HepG2 (cell line): Measurements from ENCODE around the gene SCYGR4. TPM values are rescaled to one million over a fixed set of nuclear protein-coding genes. Genes with fewer than 3 reads are reported as not detected.

ENCODE experiments used
- ATAC-seq: fragments of 200-7000 bp; cut with Tn5 transposase; 3 replicates; pipeline ENCODE4 v1.9.1; 2020; ENCODE audit warnings: mild to moderate bottlenecking, moderate library complexity
- BruUV-seq: library from RNA; stranded (reverse); fragments of 400-500 nt; replicated peaks from 2 replicates; lab custom pipeline; 2021; lab: Mats Ljungman, UMichigan
- CTCF ChIA-PET: fragments of 300-600 bp; formaldehyde crosslinking; extraction: SDS; loops from one replicate; lab custom pipeline; 2021; ENCODE audit warnings: low total read pairs, inconsistent platforms, low intra/inter-chr PET ratio; lab: Yijun Ruan, JAX
- POLR2A ChIA-PET: fragments of 350-600 bp; sonication (Branson Sonifier 250); formaldehyde crosslinking; loops from one replicate; lab custom pipeline; 2020; ENCODE audit warnings: antibody characterized with exemption, inconsistent platforms; lab: Yijun Ruan, JAX
- DNase-seq: peaks from one replicate; pipeline ENCODE4 v3.0.0-alpha.2; 2015; ENCODE audit warnings: low spot score
- FAIRE-seq: peaks from 3 replicates; lab custom pipeline; 2011; peaks lifted over from hg19 to GRCh38; lab: Jason Lieb, UNC
- H2AFZ ChIP-seq: one replicate; pipeline ENCODE4 v1.6.1; 2011; ENCODE audit warnings: low read length, inconsistent platforms
- H3K27ac ChIP-seq: fragments of 300-600 bp; 3 replicates; pipeline ENCODE4 v1.8.0; 2011; ENCODE audit warnings: mixed run types, mild to moderate bottlenecking, mixed read lengths, low read length, inconsistent platforms; ENCODE audit not compliant: insufficient read depth; ENCODE audit errors: extremely low read length
- H3K27me3 ChIP-seq, 2 experiments: fragments of 200-600 bp in 1 of 2; 2 replicates in 1 of 2; 3 replicates in 1 of 2; pipeline versions ENCODE4 v1.6.0 to v1.8.0; 2011; ENCODE audit warnings: low read length in 2 of 2, mild to moderate bottlenecking in 2 of 2, moderate library complexity in 2 of 2, inconsistent platforms in 1 of 2; ENCODE audit not compliant: insufficient read depth in 2 of 2, control insufficient read depth in 1 of 2
- H3K36me3 ChIP-seq, 2 experiments: fragments of 200-600 bp in 1 of 2; replicated peaks in 1 of 2; 2 replicates in 1 of 2; 3 replicates in 1 of 2; pipeline versions ENCODE4 v1.5.1 to v1.8.0; 2011; ENCODE audit warnings: low read length in 2 of 2, inconsistent platforms in 1 of 2; ENCODE audit not compliant: insufficient read depth in 2 of 2, control insufficient read depth in 1 of 2
- H3K4me1 ChIP-seq: 2 replicates; pipeline ENCODE4 v1.5.1; 2012; ENCODE audit warnings: low read length, inconsistent platforms; ENCODE audit not compliant: insufficient read depth
- H3K4me2 ChIP-seq: 2 replicates; pipeline ENCODE4 v1.6.0; 2011; ENCODE audit warnings: low read depth, low read length, inconsistent platforms
- H3K4me3 ChIP-seq, 3 experiments: fragments of 200-600 bp in 1 of 3; sonication (generic), shearing (Covaris generic) in 1 of 3; replicated peaks in 1 of 3; 2 replicates each; pipeline ENCODE4 v1.5.1; 2011 to 2016; ENCODE audit warnings: low read length in 3 of 3, inconsistent platforms in 2 of 3, low read depth in 2 of 3, mild to moderate bottlenecking in 2 of 3, control low read depth in 1 of 3, mixed read lengths in 1 of 3; ENCODE audit not compliant: insufficient read depth in 1 of 3
- H3K79me2 ChIP-seq: one replicate; pipeline ENCODE4 v1.6.1; 2011; ENCODE audit warnings: low read length, inconsistent platforms; ENCODE audit not compliant: insufficient read depth
- H3K9ac ChIP-seq: 2 replicates; pipeline ENCODE4 v1.6.0; 2011; ENCODE audit warnings: mild to moderate bottlenecking, low read depth, low read length, inconsistent platforms; ENCODE audit not compliant: insufficient read depth
- H3K9me3 ChIP-seq: 2 replicates; pipeline ENCODE4 v1.5.1; 2012; ENCODE audit warnings: mild to moderate bottlenecking, low read length
- H4K20me1 ChIP-seq: 2 replicates; pipeline ENCODE4 v1.6.0; 2011; ENCODE audit warnings: inconsistent platforms, mild to moderate bottlenecking, low read length, moderate library complexity; ENCODE audit not compliant: insufficient read depth
- KLF6 ChIP-seq: IDR thresholded peaks from 2 replicates; pipeline ENCODE4 v1.8.0; 2016; ENCODE audit warnings: missing biosample characterization, missing genetic modification reagents
- MIXL1 ChIP-seq: IDR thresholded peaks from 2 replicates; pipeline ENCODE4 v1.6.1; 2016
- NCOA2 ChIP-seq: sonication (generic); formaldehyde crosslinking; IDR thresholded peaks from 2 replicates; pipeline ENCODE4 v1.8.0; 2022; ENCODE audit warnings: inconsistent platforms
- NFRKB ChIP-seq: fragments of 450-650 bp; IDR thresholded peaks from 2 replicates; pipeline ENCODE4 v1.6.1; 2017
- PAF1 ChIP-seq: IDR thresholded peaks from 2 replicates; pipeline ENCODE4 v1.6.1; 2016; ENCODE audit warnings: missing genetic modification reagents, missing compliant biosample characterization
- SNRNP70 ChIP-seq: fragments of 200-400 bp; formaldehyde crosslinking; IDR thresholded peaks from 2 replicates; pipeline ENCODE4 v1.6.1; 2017; ENCODE audit warnings: mild to moderate bottlenecking, low read depth, low read length, moderate library complexity
- ZBTB38 ChIP-seq: sonication (generic); formaldehyde crosslinking; IDR thresholded peaks from 2 replicates; pipeline ENCODE4 v1.5.1; 2020; ENCODE audit warnings: mild to moderate bottlenecking, missing genetic modification reagents
- ZMYM2 ChIP-seq: sonication (generic); formaldehyde crosslinking; IDR thresholded peaks from 2 replicates; pipeline ENCODE4 v1.8.0; 2022; ENCODE audit warnings: mild to moderate bottlenecking, missing genetic modification reagents
- ZNF205 ChIP-seq: IDR thresholded peaks from 2 replicates; pipeline ENCODE4 v1.6.1; 2018; ENCODE audit warnings: missing biosample characterization, missing genetic modification reagents
- ZNF280B ChIP-seq: sonication (generic); formaldehyde crosslinking; IDR thresholded peaks from 2 replicates; pipeline ENCODE4 v1.5.0; 2020; ENCODE audit warnings: missing genetic modification reagents, mild to moderate bottlenecking, borderline replicate concordance
- WGBS: methylation state at CpG from one replicate; pipeline ENCODE4 v1.1.6; 2017; ENCODE audit warnings: low lambda C conversion rate; 5-methylcytosine and 5-hydroxymethylcytosine counted together
- in situ Hi-C: cut with HindIII; loops from 2 replicates; pipeline ENCODE4 v1.10.0; 2017; ENCODE audit warnings: low pct_unique_long_range_greater_than_20kb; ENCODE audit not compliant: extremely low pct_ligation_motif_present
- intact Hi-C: fragments of 100-400 bp; cut with micrococcal nuclease; formaldehyde crosslinking; loops from one replicate; pipeline ENCODE4 v1.10.0; 2022; ENCODE audit not compliant: unreplicated experiment
- polyA plus RNA-seq, 8 experiments: library from polyadenylated mRNA; depleted of rRNA in 3 of 8; stranded (reverse) in 7 of 8; unstranded in 1 of 8; fragments of >200 nt; fragmentation: Illumina TruSeq in 4 of 8; extraction: Trizol in 4 of 8; gene quantifications; 2 replicates each; pipeline versions ENCODE4 v1.2.1 to v1.2.3, GENCODE V29; 2011 to 2016; ENCODE audit warnings: low read depth in 4 of 8, missing spikeins in 1 of 8, mixed read lengths in 1 of 8; ENCODE audit not compliant: insufficient read depth in 1 of 8
- total RNA-seq, 5 experiments: library from RNA; depleted of rRNA; stranded (reverse); fragments of >200 nt; fragmentation: Illumina TruSeq; extraction: Trizol; gene quantifications; 2 replicates each; pipeline ENCODE4 v1.2.3, GENCODE V29; 2016; ENCODE audit warnings: low read depth in 1 of 5
- TF ChIP-seq, protein P1 (sequence below): IDR thresholded peaks from 2 replicates; pipeline ENCODE4 v1.6.1; 2012; ENCODE audit warnings: low read depth, low read length, improper control_type of control experiment

Gene SCYGR4
- total and polyA plus RNA-seq, 2 of the 13 experiments (the other 11 are each of a cell fraction or from before 2014, with no cell fraction given): not detected

DNA sequence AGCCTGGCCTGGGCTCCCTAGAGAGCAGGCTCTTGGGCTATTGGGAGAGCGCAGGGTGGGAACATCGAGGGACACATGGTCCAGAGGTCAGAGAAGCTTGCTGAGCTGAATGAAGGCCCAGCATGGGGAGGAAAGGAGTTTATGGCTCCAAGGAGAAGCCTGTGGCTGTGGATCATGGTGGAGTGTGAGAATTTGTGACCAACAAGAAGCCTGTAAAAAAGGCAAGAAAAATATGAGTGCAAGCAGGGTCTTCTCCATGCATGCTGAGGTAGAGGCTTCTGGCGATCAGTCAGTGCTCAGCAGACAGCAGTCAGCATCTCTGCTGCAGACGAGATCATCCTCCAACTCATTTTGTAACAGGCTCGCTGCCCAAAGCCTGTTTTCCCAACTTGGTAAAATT, 1.4 kb upstream of the SCYGR4 start (continued):
- TF ChIP-seq, protein P1, sequence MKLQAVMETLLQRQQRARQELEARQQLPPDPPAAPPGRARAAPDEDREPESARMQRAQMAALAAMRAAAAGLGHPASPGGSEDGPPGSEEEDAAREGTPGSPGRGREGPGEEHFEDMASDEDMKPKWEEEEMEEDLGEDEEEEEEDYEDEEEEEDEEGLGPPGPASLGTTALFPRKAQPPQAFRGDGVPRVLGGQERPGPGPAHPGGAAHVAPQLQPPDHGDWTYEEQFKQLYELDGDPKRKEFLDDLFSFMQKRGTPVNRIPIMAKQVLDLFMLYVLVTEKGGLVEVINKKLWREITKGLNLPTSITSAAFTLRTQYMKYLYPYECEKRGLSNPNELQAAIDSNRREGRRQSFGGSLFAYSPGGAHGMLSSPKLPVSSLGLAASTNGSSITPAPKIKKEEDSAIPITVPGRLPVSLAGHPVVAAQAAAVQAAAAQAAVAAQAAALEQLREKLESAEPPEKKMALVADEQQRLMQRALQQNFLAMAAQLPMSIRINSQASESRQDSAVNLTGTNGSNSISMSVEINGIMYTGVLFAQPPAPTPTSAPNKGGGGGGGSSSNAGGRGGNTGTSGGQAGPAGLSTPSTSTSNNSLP: no peak
- TF ChIP-seq MIXL1 (CRISPR knock-in tag): no peak
- no peak for TF ChIP-seq NFRKB
- TF ChIP-seq ZMYM2: no peak
- TF ChIP-seq KLF6: no peak
- TF ChIP-seq NCOA2 (CRISPR knock-in tag): no peak
- no peak for TF ChIP-seq ZNF280B (CRISPR knock-in tag)
- TF ChIP-seq, all 625 proteins: peak for 0

GRCh38 chr2:227616631-227617030, 667 bp upstream of the SCYGR4 start:
- in situ Hi-C loops: no loop called here
- FAIRE-seq (no peak), DNase-seq (no peak)
- no peak overlapping the region for H3K27ac ChIP-seq
- H3K4me3 ChIP-seq: no peak overlapping the region
- H3K4me2 ChIP-seq: no peak overlapping the region
- CTCF ChIA-PET: no interaction called here
- intact Hi-C loops: no loop called here
- no peaks in the 10 kb centered on the region for H4K20me1 ChIP-seq
- H3K4me1 ChIP-seq: peaks cover 33% of the 10 kb centered on the region
- TF ChIP-seq SNRNP70: no peak
- no peak for TF ChIP-seq ZNF205 (CRISPR knock-in tag)
- TF ChIP-seq ZBTB38 (CRISPR knock-in tag): no peak
- TF ChIP-seq PAF1 (CRISPR knock-in tag): no peak
- TF ChIP-seq, all 625 proteins: peak for 0
- ATAC-seq: no peak
- no peaks in the 10 kb centered on the region for H3K79me2 ChIP-seq
- no peaks in the 10 kb centered on the region; a peak in 2 of 5 replicates for H3K27me3 ChIP-seq
- no TSS peak for BruUV-seq
- H3K9ac ChIP-seq: no peak overlapping the region
- no peaks in the 10 kb centered on the region for H3K9me3 ChIP-seq
- POLR2A ChIA-PET: no interaction called here
- H3K36me3 ChIP-seq: no peaks in the 10 kb centered on the region
- H2AFZ ChIP-seq: no peak overlapping the region
- 68% methylated on average over 4 of the region's 4 CpGs for WGBS
